NCI-H146 (cell line): ENCODE results near the gene DSG4.

ENCODE experiments used
- DNase-seq: peaks from one replicate; lab custom pipeline; 2025; lab: John Stamatoyannopoulos, UW

Gene DSG4

DNA sequence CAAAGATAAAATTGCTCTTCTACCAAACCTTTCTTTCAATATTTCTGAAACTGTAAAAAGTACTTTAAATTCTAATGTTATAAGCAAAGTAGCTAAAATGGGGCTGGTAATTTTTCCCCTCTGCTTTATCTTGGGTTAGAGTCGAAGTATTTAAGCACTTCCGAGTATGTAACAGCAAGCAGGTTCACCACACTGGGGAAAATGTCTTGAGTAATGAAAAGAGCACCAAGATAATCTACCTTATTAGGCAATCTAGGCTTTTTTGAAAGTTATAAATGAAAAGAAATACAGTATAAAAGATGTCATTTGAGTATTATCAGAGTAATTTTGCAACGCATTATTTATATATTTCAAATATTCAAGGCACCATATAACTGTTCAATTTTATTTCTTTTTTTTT is 70.3 kb downstream of the DSG4 start:
- no peak for DNase-seq

DNA sequence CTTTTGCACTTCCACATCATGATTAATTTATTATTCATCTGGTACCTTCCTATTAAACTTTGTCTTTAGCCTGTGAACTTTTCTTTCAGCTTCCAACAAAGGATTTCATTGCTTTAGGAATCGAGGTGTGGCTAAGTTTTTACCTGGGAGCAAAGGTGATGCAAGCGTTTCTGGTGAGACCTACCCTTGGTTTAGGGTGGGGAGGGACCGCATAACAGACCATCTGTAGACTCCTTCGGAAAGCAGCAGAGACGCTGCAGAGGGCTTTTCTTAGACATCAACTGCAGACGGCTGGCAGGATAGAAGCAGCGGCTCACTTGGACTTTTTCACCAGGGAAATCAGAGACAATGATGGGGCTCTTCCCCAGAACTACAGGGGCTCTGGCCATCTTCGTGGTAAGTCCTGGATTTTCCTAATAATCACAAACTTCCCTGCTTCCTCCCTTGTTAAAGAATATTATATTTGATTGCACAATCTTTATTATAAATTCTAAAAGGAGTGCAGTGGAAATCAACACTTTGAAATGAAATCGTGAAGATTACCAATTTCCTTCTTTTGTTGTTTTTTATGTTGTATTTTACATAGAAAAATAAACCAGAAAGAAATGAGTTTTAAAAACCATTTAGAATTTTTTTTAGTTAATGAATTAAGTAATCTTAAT is 71.1 kb downstream of the DSG4 start, which contains the start of gene DSG3:
DSG3 (plus strand) TSS at position 212 of the 662 bp plus-strand sequence; CDS start at position 349, 137 bp downstream.
- DNase-seq: no peak

DNA sequence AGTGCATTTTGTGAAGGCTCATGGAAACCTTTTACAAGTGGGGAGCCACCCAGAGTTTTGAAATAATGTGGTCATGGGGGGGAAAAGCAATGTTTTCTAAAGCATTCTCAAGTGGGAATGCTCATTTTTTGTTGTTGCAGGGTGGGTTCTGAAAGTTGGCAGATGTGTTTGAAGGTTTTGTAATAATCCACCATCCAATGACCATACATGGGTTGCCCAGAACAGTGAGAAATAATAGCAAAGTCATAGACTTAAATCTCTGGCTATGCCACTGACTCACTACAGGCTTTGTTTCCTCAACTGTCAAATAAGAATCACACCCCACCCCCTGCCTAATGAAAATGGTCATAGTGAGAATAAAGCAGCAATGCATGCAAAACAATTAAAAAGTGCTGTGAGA is 73.8 kb downstream of the DSG4 start:
- no peak for DNase-seq

DNA sequence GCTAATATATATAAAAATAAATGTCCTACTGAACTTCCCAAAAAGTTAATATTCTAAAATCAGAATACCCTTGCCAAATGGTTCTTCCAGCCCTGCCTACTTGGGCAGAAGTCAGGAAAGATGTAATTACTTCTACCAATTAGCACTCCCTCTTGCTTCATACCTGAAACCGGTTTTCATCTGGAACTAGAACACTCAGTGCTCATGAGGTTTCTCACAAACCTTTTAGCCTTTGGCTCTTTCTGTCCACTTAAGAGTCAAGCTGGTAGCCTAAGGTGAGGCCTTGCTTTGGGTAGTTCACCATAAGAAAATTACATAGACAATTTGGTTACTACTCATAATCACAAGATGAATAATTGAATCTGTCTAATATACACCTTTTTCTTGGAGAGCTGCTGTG is 75.0 kb downstream of the DSG4 start:
- DNase-seq: no peak

GRCh38 chr18:31454066-31454708 is 77.6 kb downstream of the DSG4 start:
- no peak for DNase-seq
